SK-N-SH (cell line): ENCODE results near the gene ZNF683. TPM values are rescaled to one million over a fixed set of nuclear protein-coding genes. Genes with fewer than 3 reads are reported as not detected.

ENCODE experiments used
- CTCF ChIA-PET: fragments of 300-600, 350-600 bp; formaldehyde crosslinking; extraction: SDS; loops from one replicate; lab custom pipeline; 2021; lab: Yijun Ruan, JAX
- POLR2A ChIA-PET: fragments of 350-600 bp; sonication (Branson Sonifier 250); formaldehyde crosslinking; extraction: SDS; loops from one replicate; lab custom pipeline; 2020; ENCODE audit warnings: antibody characterized with exemption, inconsistent platforms; lab: Yijun Ruan, JAX
- DNase-seq: peaks from one replicate; pipeline ENCODE4 v3.0.0; 2012
- H2AFZ ChIP-seq: fragments of 200-600 bp; sonication (generic); 2 replicates; pipeline ENCODE4 v1.8.1; 2016; ENCODE audit warnings: antibody characterized with exemption, mild to moderate bottlenecking, low read depth
- H3F3A ChIP-seq: fragments of 200-600 bp; sonication (generic); replicated peaks from 2 replicates; pipeline ENCODE3; 2016; ENCODE audit warnings: antibody characterized with exemption, mild to moderate bottlenecking; ENCODE audit not compliant: insufficient read depth
- H3K27ac ChIP-seq, 2 experiments: fragments of 200-500 bp in 1 of 2; fragments of 200-600 bp in 1 of 2; sonication (Bioruptor generic) in 1 of 2; sonication (generic), shearing (Covaris generic) in 1 of 2; 2 replicates each; pipeline versions ENCODE4 v1.5.1 to v1.6.1; 2014 to 2016; ENCODE audit warnings: low read depth in 2 of 2, inconsistent platforms in 1 of 2, low read length in 1 of 2, mild to moderate bottlenecking in 1 of 2, mixed read lengths in 1 of 2
- H3K27me3 ChIP-seq: fragments of 200-600 bp; sonication (generic), shearing (Covaris generic); 2 replicates; pipeline ENCODE4 v1.6.1; 2016; ENCODE audit warnings: mixed run types; ENCODE audit not compliant: insufficient read depth
- H3K36me3 ChIP-seq, 2 experiments: fragments of 200-500 bp in 1 of 2; fragments of 200-600 bp in 1 of 2; sonication (Bioruptor generic) in 1 of 2; sonication (generic) in 1 of 2; replicated peaks in 1 of 2; 2 replicates each; pipeline versions ENCODE3 to v1.5.1; 2014 to 2016; ENCODE audit warnings: low read length in 1 of 2, mild to moderate bottlenecking in 1 of 2; ENCODE audit not compliant: insufficient read depth in 2 of 2, control insufficient read depth in 1 of 2
- H3K4me1 ChIP-seq, 2 experiments: fragments of 200-500 bp in 1 of 2; fragments of 200-600 bp in 1 of 2; sonication (Bioruptor generic) in 1 of 2; sonication (generic), shearing (Covaris generic) in 1 of 2; 2 replicates each; pipeline versions ENCODE4 v1.5.1 to v1.6.1; 2014 to 2016; ENCODE audit warnings: low read depth in 1 of 2, low read length in 1 of 2, mixed run types in 1 of 2; ENCODE audit not compliant: insufficient read depth in 2 of 2, control insufficient read depth in 1 of 2
- H3K4me2 ChIP-seq: fragments of 200-600 bp; sonication (generic), shearing (Covaris generic); 2 replicates; pipeline ENCODE4 v1.6.1; 2017; ENCODE audit warnings: mixed run types
- H3K4me3 ChIP-seq, 2 experiments: fragments of 200-500 bp in 1 of 2; fragments of 200-600 bp in 1 of 2; sonication (Bioruptor generic) in 1 of 2; sonication (generic), shearing (Covaris generic) in 1 of 2; 2 replicates each; pipeline versions ENCODE4 v1.5.1 to v1.8.1; 2014 to 2016; ENCODE audit warnings: low read depth in 2 of 2, inconsistent platforms in 1 of 2, low read length in 1 of 2, mild to moderate bottlenecking in 1 of 2, mixed read lengths in 1 of 2, moderate library complexity in 1 of 2
- H3K79me2 ChIP-seq: fragments of 200-600 bp; sonication (generic); 2 replicates; pipeline ENCODE4 v1.8.1; 2017; ENCODE audit warnings: mild to moderate bottlenecking; ENCODE audit not compliant: insufficient read depth
- H3K9ac ChIP-seq: fragments of 200-600 bp; sonication (generic); 2 replicates; pipeline ENCODE4 v1.6.1; 2017; ENCODE audit warnings: mixed run types
- H3K9me2 ChIP-seq: fragments of 200-600 bp; sonication (generic); 2 replicates; pipeline ENCODE4 v1.6.1; 2017; ENCODE audit warnings: mixed run types
- H3K9me3 ChIP-seq: fragments of 200-600 bp; sonication (generic); 2 replicates; pipeline ENCODE4 v1.6.1; 2017; ENCODE audit warnings: mixed run types, mild to moderate bottlenecking, moderate library complexity
- H4K20me1 ChIP-seq: fragments of 200-600 bp; sonication (generic); 2 replicates; pipeline ENCODE4 v1.6.1; 2017; ENCODE audit warnings: mild to moderate bottlenecking, mixed run types; ENCODE audit not compliant: insufficient read depth
- CHD2 ChIP-seq: fragments of 150-350 bp; IDR thresholded peaks from 2 replicates; pipeline ENCODE4 v1.6.1; 2018; ENCODE audit warnings: low read length; ENCODE audit not compliant: partially characterized antibody
- ELF1 ChIP-seq: IDR thresholded peaks from 2 replicates; pipeline ENCODE4 v1.4.0; 2012
- EZH2phosphoT487 ChIP-seq: fragments of 200-600 bp; sonication (generic); IDR thresholded peaks from 2 replicates; pipeline ENCODE4 v1.6.1; 2017; ENCODE audit warnings: low read depth, mixed run types, mild to moderate bottlenecking, antibody characterized with exemption, moderate library complexity, borderline replicate concordance
- FOXJ3 ChIP-seq: sonication (generic); formaldehyde crosslinking; IDR thresholded peaks from 2 replicates; pipeline ENCODE4 v1.5.1; 2020; ENCODE audit warnings: mild to moderate bottlenecking, missing genetic modification reagents
- FOXM1 ChIP-seq: IDR thresholded peaks from 2 replicates; pipeline ENCODE4 v1.4.0; 2012; ENCODE audit warnings: low read depth, mild to moderate bottlenecking
- GABPA ChIP-seq: IDR thresholded peaks from 2 replicates; pipeline ENCODE4 v1.4.0; 2012; ENCODE audit warnings: low read depth, mild to moderate bottlenecking
- GATA2 ChIP-seq: sonication (generic); formaldehyde crosslinking; IDR thresholded peaks from 2 replicates; pipeline ENCODE4 v1.5.0; 2020; ENCODE audit warnings: mild to moderate bottlenecking, missing genetic modification reagents
- JUND ChIP-seq: IDR thresholded peaks from 2 replicates; pipeline ENCODE4 v1.4.0; 2012
- MEF2A ChIP-seq: IDR thresholded peaks from 2 replicates; pipeline ENCODE4 v1.4.0; 2012; ENCODE audit warnings: low read depth, borderline replicate concordance
- MXI1 ChIP-seq: IDR thresholded peaks from 2 replicates; pipeline ENCODE4 v1.6.1; 2012; ENCODE audit warnings: mild to moderate bottlenecking, low read depth, low read length, improper control_type of control experiment
- NFIC ChIP-seq: IDR thresholded peaks from 2 replicates; pipeline ENCODE4 v1.4.0; 2012; ENCODE audit warnings: borderline replicate concordance
- POLR2AphosphoS5 ChIP-seq: IDR thresholded peaks from 2 replicates; pipeline ENCODE4 v1.6.1; 2012; ENCODE audit warnings: low read depth, low read length
- RAD21 ChIP-seq: IDR thresholded peaks from 2 replicates; pipeline ENCODE4 v1.6.1; 2012; ENCODE audit warnings: mild to moderate bottlenecking, low read length
- RCOR1 ChIP-seq: fragments of 150-350 bp; IDR thresholded peaks from 2 replicates; pipeline ENCODE4 v1.6.1; 2017; ENCODE audit warnings: antibody characterized with exemption, low read length
- SIN3A ChIP-seq: IDR thresholded peaks from 2 replicates; pipeline ENCODE4 v1.6.1; 2012; ENCODE audit warnings: low read depth, mild to moderate bottlenecking, low read length, moderate library complexity, borderline replicate concordance
- SMC3 ChIP-seq: IDR thresholded peaks from 2 replicates; pipeline ENCODE4 v1.6.1; 2012; ENCODE audit warnings: low read depth, low read length, improper control_type of control experiment
- TAF1 ChIP-seq: IDR thresholded peaks from 2 replicates; pipeline ENCODE4 v1.6.1; 2012; ENCODE audit warnings: low read depth, mild to moderate bottlenecking, low read length, moderate library complexity, borderline replicate concordance
- TCF12 ChIP-seq: IDR thresholded peaks from 2 replicates; pipeline ENCODE4 v1.4.0; 2012
- TEAD4 ChIP-seq: IDR thresholded peaks from 2 replicates; pipeline ENCODE4 v1.4.0; 2012; ENCODE audit warnings: mild to moderate bottlenecking, borderline replicate concordance; ENCODE audit not compliant: insufficient read depth
- YY1 ChIP-seq: IDR thresholded peaks from 2 replicates; pipeline ENCODE4 v1.4.0; 2012; ENCODE audit warnings: low read depth, mild to moderate bottlenecking
- WGBS: methylation state at CpG from one replicate; pipeline ENCODE4 v1.1.6; 2017; ENCODE audit warnings: low lambda C conversion rate; 5-methylcytosine and 5-hydroxymethylcytosine counted together
- polyA plus RNA-seq, 3 experiments: library from polyadenylated mRNA; depleted of rRNA; stranded (reverse); fragments of >200 nt; gene quantifications; 2 replicates each; pipeline ENCODE4 v1.2.3, GENCODE V29; 2012
- TF ChIP-seq, protein P1 (sequence below): fragments of 150-350 bp; IDR thresholded peaks from 2 replicates; pipeline ENCODE4 v1.6.1; 2016; ENCODE audit warnings: mild to moderate bottlenecking, low read depth, low read length
- TF ChIP-seq, protein P2 (sequence below): IDR thresholded peaks from 2 replicates; pipeline ENCODE4 v1.4.0; 2012; ENCODE audit warnings: low read depth, borderline replicate concordance
- TF ChIP-seq, protein P3 (sequence below): IDR thresholded peaks from 2 replicates; pipeline ENCODE4 v1.6.1; 2012; ENCODE audit warnings: mild to moderate bottlenecking, low read depth, low read length, moderate library complexity
- TF ChIP-seq, protein P4 (sequence below): IDR thresholded peaks from 2 replicates; pipeline ENCODE4 v1.4.0; 2012; ENCODE audit warnings: low read depth
- TF ChIP-seq, protein P5 (sequence below): fragments of 150-350 bp; IDR thresholded peaks from 2 replicates; pipeline ENCODE4 v1.6.1; 2017; ENCODE audit warnings: antibody characterized with exemption, low read length, low read depth, borderline replicate concordance

The ZNF683 gene
- polyA plus RNA-seq, 1 of the 3 experiments (the other 2 are of a cell fraction), result not detected

DNA sequence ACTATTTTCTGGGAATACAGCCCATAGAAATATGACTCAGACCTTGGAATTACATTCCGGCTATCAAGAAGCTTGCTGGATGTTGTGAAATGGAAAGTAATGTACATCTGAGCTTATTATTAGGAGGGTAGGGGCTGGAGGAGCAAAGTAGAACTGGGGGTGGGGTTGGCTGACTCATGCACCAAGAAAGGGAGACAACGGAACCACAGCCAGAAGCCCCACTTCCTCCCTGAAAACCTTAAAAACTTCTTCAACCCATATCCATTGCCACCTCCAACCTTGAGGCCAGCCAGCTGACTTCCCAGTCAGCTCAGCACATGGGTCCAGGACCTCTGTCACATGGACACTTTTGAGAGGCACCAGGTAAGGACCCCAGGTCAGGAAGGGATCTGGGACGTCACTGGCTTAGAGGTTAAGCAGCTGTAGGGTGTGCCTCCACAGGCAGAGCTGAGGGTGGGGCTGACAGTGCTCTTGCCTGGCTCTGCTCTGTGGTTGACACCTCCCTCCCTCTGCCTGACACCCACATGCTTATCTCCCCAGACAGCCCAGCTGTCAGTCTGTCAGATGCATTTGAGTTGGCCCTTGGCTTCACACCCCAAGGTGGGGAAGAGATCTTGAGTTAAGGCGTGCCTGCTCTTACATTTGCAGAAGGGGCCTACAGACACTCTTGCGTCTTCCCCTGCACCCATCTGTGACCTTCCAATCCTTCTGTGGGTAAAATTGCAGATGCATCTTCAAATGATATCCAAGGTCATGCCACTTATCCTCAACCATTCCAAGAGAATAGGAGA lies 5.7 kb upstream of the ZNF683 start:
- Histone ChIP-seq H3F3A (peaks cover 14% of the 10 kb centered on the region), H2AFZ (peak overlapping the region; percentile 56; the same call in 1 of the 2 replicates), H3K27ac (peak overlapping the region; percentile 11 to 86; a peak in 3 of 4 replicates), H3K4me1 (peaks cover 0 to 6% of the 10 kb centered on the region in 2 experiments; a peak in 2 of 4 replicates), H3K79me2 (no peaks in the 10 kb centered on the region), H3K4me2 (peak overlapping the region; percentile 56), H3K9me2 (no peaks in the 10 kb centered on the region), H4K20me1 (no peaks in the 10 kb centered on the region), H3K9me3 (no peaks in the 10 kb centered on the region), H3K9ac (no peak overlapping the region), H3K36me3 (no peaks in the 10 kb centered on the region), H3K27me3 (no peaks in the 10 kb centered on the region), H3K4me3 (no peak overlapping the region)
- no peak for DNase-seq
- 45% methylated on average over 4 of the region's 5 CpGs for WGBS
- ChIA-PET POLR2A (interaction anchor here (0.6 kb wide), 1 partner anchor 12 kb away, joined by 3 read pairs; no protein-coding TSS in a partner anchor), CTCF (interaction anchor here (0.6 to 7.5 kb wide), 7 partner anchors 15 to 449 kb away, joined by 3 to 89 read pairs (median 3); no protein-coding TSS in a partner anchor)
- TF ChIP-seq TCF12, result peak; percentile 72
- TF ChIP-seq, protein P1, sequence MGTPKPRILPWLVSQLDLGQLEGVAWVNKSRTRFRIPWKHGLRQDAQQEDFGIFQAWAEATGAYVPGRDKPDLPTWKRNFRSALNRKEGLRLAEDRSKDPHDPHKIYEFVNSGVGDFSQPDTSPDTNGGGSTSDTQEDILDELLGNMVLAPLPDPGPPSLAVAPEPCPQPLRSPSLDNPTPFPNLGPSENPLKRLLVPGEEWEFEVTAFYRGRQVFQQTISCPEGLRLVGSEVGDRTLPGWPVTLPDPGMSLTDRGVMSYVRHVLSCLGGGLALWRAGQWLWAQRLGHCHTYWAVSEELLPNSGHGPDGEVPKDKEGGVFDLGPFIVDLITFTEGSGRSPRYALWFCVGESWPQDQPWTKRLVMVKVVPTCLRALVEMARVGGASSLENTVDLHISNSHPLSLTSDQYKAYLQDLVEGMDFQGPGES, result no peak
- TF ChIP-seq ELF1, result no peak
- TF ChIP-seq MEF2A, result no peak
- TF ChIP-seq GABPA, result no peak
- no peak for TF ChIP-seq FOXM1
- no peak for TF ChIP-seq MXI1
- TF ChIP-seq, protein P2, sequence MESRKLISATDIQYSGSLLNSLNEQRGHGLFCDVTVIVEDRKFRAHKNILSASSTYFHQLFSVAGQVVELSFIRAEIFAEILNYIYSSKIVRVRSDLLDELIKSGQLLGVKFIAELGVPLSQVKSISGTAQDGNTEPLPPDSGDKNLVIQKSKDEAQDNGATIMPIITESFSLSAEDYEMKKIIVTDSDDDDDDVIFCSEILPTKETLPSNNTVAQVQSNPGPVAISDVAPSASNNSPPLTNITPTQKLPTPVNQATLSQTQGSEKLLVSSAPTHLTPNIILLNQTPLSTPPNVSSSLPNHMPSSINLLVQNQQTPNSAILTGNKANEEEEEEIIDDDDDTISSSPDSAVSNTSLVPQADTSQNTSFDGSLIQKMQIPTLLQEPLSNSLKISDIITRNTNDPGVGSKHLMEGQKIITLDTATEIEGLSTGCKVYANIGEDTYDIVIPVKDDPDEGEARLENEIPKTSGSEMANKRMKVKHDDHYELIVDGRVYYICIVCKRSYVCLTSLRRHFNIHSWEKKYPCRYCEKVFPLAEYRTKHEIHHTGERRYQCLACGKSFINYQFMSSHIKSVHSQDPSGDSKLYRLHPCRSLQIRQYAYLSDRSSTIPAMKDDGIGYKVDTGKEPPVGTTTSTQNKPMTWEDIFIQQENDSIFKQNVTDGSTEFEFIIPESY, result peak; percentile 11; the same call in 1 of the 2 replicates
- TF ChIP-seq YY1, result no peak
- no peak for TF ChIP-seq EZH2phosphoT487
- TF ChIP-seq GATA2 (CRISPR knock-in tag), result no peak
- no peak for TF ChIP-seq FOXJ3
- TF ChIP-seq, protein P3, sequence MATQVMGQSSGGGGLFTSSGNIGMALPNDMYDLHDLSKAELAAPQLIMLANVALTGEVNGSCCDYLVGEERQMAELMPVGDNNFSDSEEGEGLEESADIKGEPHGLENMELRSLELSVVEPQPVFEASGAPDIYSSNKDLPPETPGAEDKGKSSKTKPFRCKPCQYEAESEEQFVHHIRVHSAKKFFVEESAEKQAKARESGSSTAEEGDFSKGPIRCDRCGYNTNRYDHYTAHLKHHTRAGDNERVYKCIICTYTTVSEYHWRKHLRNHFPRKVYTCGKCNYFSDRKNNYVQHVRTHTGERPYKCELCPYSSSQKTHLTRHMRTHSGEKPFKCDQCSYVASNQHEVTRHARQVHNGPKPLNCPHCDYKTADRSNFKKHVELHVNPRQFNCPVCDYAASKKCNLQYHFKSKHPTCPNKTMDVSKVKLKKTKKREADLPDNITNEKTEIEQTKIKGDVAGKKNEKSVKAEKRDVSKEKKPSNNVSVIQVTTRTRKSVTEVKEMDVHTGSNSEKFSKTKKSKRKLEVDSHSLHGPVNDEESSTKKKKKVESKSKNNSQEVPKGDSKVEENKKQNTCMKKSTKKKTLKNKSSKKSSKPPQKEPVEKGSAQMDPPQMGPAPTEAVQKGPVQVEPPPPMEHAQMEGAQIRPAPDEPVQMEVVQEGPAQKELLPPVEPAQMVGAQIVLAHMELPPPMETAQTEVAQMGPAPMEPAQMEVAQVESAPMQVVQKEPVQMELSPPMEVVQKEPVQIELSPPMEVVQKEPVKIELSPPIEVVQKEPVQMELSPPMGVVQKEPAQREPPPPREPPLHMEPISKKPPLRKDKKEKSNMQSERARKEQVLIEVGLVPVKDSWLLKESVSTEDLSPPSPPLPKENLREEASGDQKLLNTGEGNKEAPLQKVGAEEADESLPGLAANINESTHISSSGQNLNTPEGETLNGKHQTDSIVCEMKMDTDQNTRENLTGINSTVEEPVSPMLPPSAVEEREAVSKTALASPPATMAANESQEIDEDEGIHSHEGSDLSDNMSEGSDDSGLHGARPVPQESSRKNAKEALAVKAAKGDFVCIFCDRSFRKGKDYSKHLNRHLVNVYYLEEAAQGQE, result peak; percentile 41; the same call in 1 of the 2 replicates
- TF ChIP-seq NFIC, result peak; percentile 86
- TF ChIP-seq SIN3A, result no peak
- TF ChIP-seq SMC3, result no peak
- TF ChIP-seq RAD21, result no peak
- TF ChIP-seq TAF1, result no peak
- TF ChIP-seq RCOR1, result no peak
- TF ChIP-seq, protein P4, sequence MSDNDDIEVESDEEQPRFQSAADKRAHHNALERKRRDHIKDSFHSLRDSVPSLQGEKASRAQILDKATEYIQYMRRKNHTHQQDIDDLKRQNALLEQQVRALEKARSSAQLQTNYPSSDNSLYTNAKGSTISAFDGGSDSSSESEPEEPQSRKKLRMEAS, result peak; percentile 80
- peak; percentile 88 for TF ChIP-seq JUND
- TF ChIP-seq, protein P5, sequence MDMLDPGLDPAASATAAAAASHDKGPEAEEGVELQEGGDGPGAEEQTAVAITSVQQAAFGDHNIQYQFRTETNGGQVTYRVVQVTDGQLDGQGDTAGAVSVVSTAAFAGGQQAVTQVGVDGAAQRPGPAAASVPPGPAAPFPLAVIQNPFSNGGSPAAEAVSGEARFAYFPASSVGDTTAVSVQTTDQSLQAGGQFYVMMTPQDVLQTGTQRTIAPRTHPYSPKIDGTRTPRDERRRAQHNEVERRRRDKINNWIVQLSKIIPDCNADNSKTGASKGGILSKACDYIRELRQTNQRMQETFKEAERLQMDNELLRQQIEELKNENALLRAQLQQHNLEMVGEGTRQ, result no peak
- no peak for TF ChIP-seq CHD2
- peak; percentile 64; the same call in 1 of the 2 replicates for TF ChIP-seq POLR2AphosphoS5
- 0 out of 2 replicates have a peak, but pooled peaks have one; percentile 51 for TF ChIP-seq TEAD4
